GM21360 (cell line): ENCODE results near the gene RIMS3.

ENCODE experiments used
- ATAC-seq: cut with Tn5 transposase; IDR thresholded peaks from one replicate; pipeline ENCODE4 v1.9.1; 2021; ENCODE audit warnings: mild to moderate bottlenecking, moderate library complexity; ENCODE audit not compliant: unreplicated experiment

The RIMS3 gene

GRCh38 chr1:40691538-40692428, 26.3 kb upstream of the RIMS3 start, which contains the start of gene NFYC:
NFYC (plus strand) TSS chr1:40691704; CDS start chr1:40738844, 47,140 bp downstream.
- ATAC-seq = peak; percentile 68

GRCh38 chr1:40690771-40691537, 25.5 kb upstream of the RIMS3 start:
- ATAC-seq = no peak

- no peak for ATAC-seq
Observed at GRCh38 chr1:40689737-40690136, 24.3 kb upstream of the RIMS3 start.

- ATAC-seq = no peak
Observed at GRCh38 chr1:40687661-40688060, 22.2 kb upstream of the RIMS3 start.

GRCh38 chr1:40687059-40687458, 21.6 kb upstream of the RIMS3 start:
- ATAC-seq = no peak

- ATAC-seq = no peak
Observed at GRCh38 chr1:40684669-40685068, 19.2 kb upstream of the RIMS3 start.

- ATAC-seq = no peak
Observed at GRCh38 chr1:40679165-40679953, 13.9 kb upstream of the RIMS3 start.

GRCh38 chr1:40676501-40676900, 11.0 kb upstream of the RIMS3 start:
- ATAC-seq = no peak

GRCh38 chr1:40673452-40673851, 8.0 kb upstream of the RIMS3 start:
- no peak for ATAC-seq

GRCh38 chr1:40668769-40669525, 3.5 kb upstream of the RIMS3 start:
- peak; percentile 62 for ATAC-seq

GRCh38 chr1:40664791-40665190, 691 bp downstream of the RIMS3 start:
- ATAC-seq = no peak

GRCh38 chr1:40664167-40664537, 1.3 kb downstream of the RIMS3 start:
- no peak for ATAC-seq

GRCh38 chr1:40663324-40664166, 1.9 kb downstream of the RIMS3 start:
- ATAC-seq = no peak

GRCh38 chr1:40662864-40663263, 2.6 kb downstream of the RIMS3 start:
- no peak for ATAC-seq

GRCh38 chr1:40662151-40662550, 3.3 kb downstream of the RIMS3 start:
- ATAC-seq = no peak

GRCh38 chr1:40661678-40662077, 3.8 kb downstream of the RIMS3 start:
- ATAC-seq = no peak

GRCh38 chr1:40659649-40659947, 5.9 kb downstream of the RIMS3 start:
- no peak for ATAC-seq

- ATAC-seq = no peak
Observed at GRCh38 chr1:40658751-40659648, 6.5 kb downstream of the RIMS3 start.

GRCh38 chr1:40657046-40657445, 8.4 kb downstream of the RIMS3 start:
- ATAC-seq = no peak
